ENCODE measurements around the gene VWA1.

DNA sequence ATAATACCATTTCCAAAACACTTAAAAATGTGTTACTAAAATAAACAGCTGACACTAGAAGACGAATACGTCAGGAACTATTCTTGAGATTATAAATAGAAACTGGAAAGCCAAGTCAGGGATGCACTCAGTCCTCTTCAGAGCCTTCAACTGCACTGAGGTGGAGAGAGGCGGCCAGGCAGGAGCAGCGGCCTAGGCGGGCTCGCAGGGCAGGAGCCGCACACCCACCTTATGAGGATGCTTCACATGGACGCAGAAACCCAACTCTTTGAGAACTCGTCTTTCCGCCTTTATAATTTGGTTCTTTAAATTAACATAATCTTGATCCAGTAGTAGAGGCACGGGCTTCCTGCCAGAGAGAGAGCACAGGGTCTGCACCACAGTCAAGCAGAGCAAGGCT lies 40.3 kb upstream of the VWA1 start:
- no peak for TF ChIP-seq POLR2A (IDR thresholded peaks at IDR 0.05)
- TF ChIP-seq, protein P1, sequence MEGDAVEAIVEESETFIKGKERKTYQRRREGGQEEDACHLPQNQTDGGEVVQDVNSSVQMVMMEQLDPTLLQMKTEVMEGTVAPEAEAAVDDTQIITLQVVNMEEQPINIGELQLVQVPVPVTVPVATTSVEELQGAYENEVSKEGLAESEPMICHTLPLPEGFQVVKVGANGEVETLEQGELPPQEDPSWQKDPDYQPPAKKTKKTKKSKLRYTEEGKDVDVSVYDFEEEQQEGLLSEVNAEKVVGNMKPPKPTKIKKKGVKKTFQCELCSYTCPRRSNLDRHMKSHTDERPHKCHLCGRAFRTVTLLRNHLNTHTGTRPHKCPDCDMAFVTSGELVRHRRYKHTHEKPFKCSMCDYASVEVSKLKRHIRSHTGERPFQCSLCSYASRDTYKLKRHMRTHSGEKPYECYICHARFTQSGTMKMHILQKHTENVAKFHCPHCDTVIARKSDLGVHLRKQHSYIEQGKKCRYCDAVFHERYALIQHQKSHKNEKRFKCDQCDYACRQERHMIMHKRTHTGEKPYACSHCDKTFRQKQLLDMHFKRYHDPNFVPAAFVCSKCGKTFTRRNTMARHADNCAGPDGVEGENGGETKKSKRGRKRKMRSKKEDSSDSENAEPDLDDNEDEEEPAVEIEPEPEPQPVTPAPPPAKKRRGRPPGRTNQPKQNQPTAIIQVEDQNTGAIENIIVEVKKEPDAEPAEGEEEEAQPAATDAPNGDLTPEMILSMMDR (IDR thresholded peaks at IDR 0.05), result no peak
